ENCODE measurements around the gene HES2. TPM values are rescaled to one million over a fixed set of nuclear protein-coding genes. Genes with fewer than 3 reads are reported as not detected.
A peak's percentile ranks its signal among the peaks of the same experiment; 100 is the strongest.
"Not testable (repeated sequence)": the region's sequence is repeated elsewhere in the genome, so short reads cannot be mapped to it uniquely, and the experiment has no call there.

HES2 gene
- total and polyA plus RNA-seq, 8 donors, result 18.4 to 231 TPM; not detected in 6

- Histone ChIP-seq H3K4me1 (peaks cover 0 to 13% (median 12%) of the 10 kb centered on the region in 4 donors), H3K27me3 (peaks cover 0 to 70% (median 24%) of the 10 kb centered on the region in 3 donors)
- intact Hi-C loops (cut with DNase I; ENCODE audit: low total_unique reads); H3K9me3 ChIP-seq; H3K4me3 ChIP-seq; H3K27ac ChIP-seq; H3K36me3 ChIP-seq: not testable (repeated sequence)
- peak in 1 of 2 donors; percentile 49 for DNase-seq
- WGBS, 5 donors, result 42 to 60% (median 53%) methylated on average over 18 to 22 of the region's 22 CpGs
- peak in 1 of 7 experiments; percentile 19 for TF ChIP-seq CTCF (IDR thresholded peaks at IDR 0.05)
Observed at GRCh38 chr1:6437012-6437700, 17.4 kb upstream of the HES2 start.

GRCh38 chr1:6436277-6436676 lies 16.6 kb upstream of the HES2 start:
- H3K36me3 ChIP-seq; H3K27ac ChIP-seq; H3K4me3 ChIP-seq; intact Hi-C loops (cut with DNase I; ENCODE audit: low total_unique reads); DNase-seq; H3K9me3 ChIP-seq: not testable (repeated sequence)
- Histone ChIP-seq H3K27me3 (peaks cover 0 to 66% (median 24%) of the 10 kb centered on the region in 3 donors), H3K4me1 (peaks cover 0 to 13% (median 12%) of the 10 kb centered on the region in 4 donors)
- 69 to 84% (median 73%) methylated on average over 3 of the region's 3 CpGs for WGBS, 5 donors

- intact Hi-C loops (cut with DNase I; ENCODE audit: low total_unique reads), result no loop called here
- Histone ChIP-seq H3K4me3 (no peak overlapping the region), H3K36me3 (no peaks in the 10 kb centered on the region), H3K27me3 (peaks cover 0 to 66% (median 20%) of the 10 kb centered on the region in 3 donors), H3K27ac (no peak overlapping the region), H3K4me1 (peaks cover 0 to 9% (median 8%) of the 10 kb centered on the region in 4 donors), H3K9me3 (no peaks in the 10 kb centered on the region)
- TF ChIP-seq EP300 (IDR thresholded peaks at IDR 0.05) (no peak), POLR2AphosphoS5 (IDR thresholded peaks at IDR 0.05) (no peak), CTCF (IDR thresholded peaks at IDR 0.05) (no peak), POLR2A (IDR thresholded peaks at IDR 0.05) (no peak)
- DNase-seq, result no peak
- 47 to 81% (median 74%) methylated on average over 2 to 3 of the region's 3 CpGs for WGBS, 5 donors
Observed at GRCh38 chr1:6435547-6435946, 15.8 kb upstream of the HES2 start.

GRCh38 chr1:6435129-6435528 lies 15.4 kb upstream of the HES2 start:
- Histone ChIP-seq H3K27ac (no peak overlapping the region), H3K27me3 (peaks cover 0 to 66% (median 17%) of the 10 kb centered on the region in 3 donors), H3K36me3 (no peaks in the 10 kb centered on the region), H3K4me1 (peaks cover 0 to 5% (median 4%) of the 10 kb centered on the region in 4 donors), H3K9me3 (no peaks in the 10 kb centered on the region), H3K4me3 (no peak overlapping the region)
- 88 to 95% (median 90%) methylated on average over 12 to 15 of the region's 15 CpGs for WGBS, 5 donors
- no peak for DNase-seq
- intact Hi-C loops (cut with DNase I; ENCODE audit: low total_unique reads), result no loop called here
- no peak for TF ChIP-seq CTCF (IDR thresholded peaks at IDR 0.05)

GRCh38 chr1:6434186-6434585 lies 14.5 kb upstream of the HES2 start:
- intact Hi-C loops (cut with DNase I; ENCODE audit: low total_unique reads), result no loop called here
- Histone ChIP-seq H3K9me3 (no peaks in the 10 kb centered on the region), H3K27me3 (peaks cover 0 to 66% (median 17%) of the 10 kb centered on the region in 3 donors), H3K36me3 (no peaks in the 10 kb centered on the region), H3K27ac (no peak overlapping the region), H3K4me3 (no peak overlapping the region), H3K4me1 (peaks cover 0 to 3% (median 0%) of the 10 kb centered on the region in 4 donors)
- TF ChIP-seq POLR2AphosphoS5 (IDR thresholded peaks at IDR 0.05) (no peak), EP300 (IDR thresholded peaks at IDR 0.05) (no peak), CTCF (IDR thresholded peaks at IDR 0.05) (no peak), POLR2A (IDR thresholded peaks at IDR 0.05) (no peak)
- DNase-seq, result no peak
- 67 to 78% (median 71%) methylated on average over 5 of the region's 5 CpGs for WGBS, 5 donors

GRCh38 chr1:6431645-6432579 lies 12.2 kb upstream of the HES2 start:
- H3K9me3 ChIP-seq; H3K36me3 ChIP-seq; H3K4me3 ChIP-seq; intact Hi-C loops (cut with DNase I; ENCODE audit: low total_unique reads); H3K27ac ChIP-seq; DNase-seq: not testable (repeated sequence)
- H3K4me1 ChIP-seq, result peaks cover 7 to 16% (median 13%) of the 10 kb centered on the region in 4 donors
- 75 to 84% (median 79%) methylated on average over 6 to 13 of the region's 13 CpGs for WGBS, 5 donors
- H3K27me3 ChIP-seq, result peaks cover 11 to 66% (median 22%) of the 10 kb centered on the region in 3 donors

Data from stomach (tissue), 9 donors.